Measurements from ENCODE around the gene ENAM.
"Not testable (repeated sequence)": the region's sequence is repeated elsewhere in the genome, so short reads cannot be mapped to it uniquely, and the experiment has no call there.

ENAM gene

GRCh38 chr4:70658418-70658817 lies 29.9 kb downstream of the ENAM start:
- Histone ChIP-seq H3K4me3 (ENCODE audit: low read depth, low read length) (no peak overlapping the region), H3K9me3 (ENCODE audit: control insufficient read depth, insufficient read depth, low read length) (no peaks in the 10 kb centered on the region), H3K36me3 (ENCODE audit: control insufficient read depth, insufficient read depth, low read length) (no peaks in the 10 kb centered on the region), H3K9ac (ENCODE audit: low read depth, low read length) (no peak overlapping the region), H3K27me3 (ENCODE audit: control insufficient read depth, insufficient read depth, low read length) (no peaks in the 10 kb centered on the region), H3K27ac (ENCODE audit: low read depth, low read length) (no peak overlapping the region), H3K4me1 (ENCODE audit: control insufficient read depth, insufficient read depth, low read length) (no peaks in the 10 kb centered on the region)

GRCh38 chr4:70660106-70660505 lies 31.6 kb downstream of the ENAM start:
- Histone ChIP-seq H3K27ac (ENCODE audit: low read depth, low read length) (no peak overlapping the region), H3K9me3 (ENCODE audit: control insufficient read depth, insufficient read depth, low read length) (no peaks in the 10 kb centered on the region), H3K4me1 (ENCODE audit: control insufficient read depth, insufficient read depth, low read length) (no peaks in the 10 kb centered on the region), H3K27me3 (ENCODE audit: control insufficient read depth, insufficient read depth, low read length) (no peaks in the 10 kb centered on the region), H3K4me3 (ENCODE audit: low read depth, low read length) (no peak overlapping the region), H3K36me3 (ENCODE audit: control insufficient read depth, insufficient read depth, low read length) (no peaks in the 10 kb centered on the region), H3K9ac (ENCODE audit: low read depth, low read length) (no peak overlapping the region)

DNA sequence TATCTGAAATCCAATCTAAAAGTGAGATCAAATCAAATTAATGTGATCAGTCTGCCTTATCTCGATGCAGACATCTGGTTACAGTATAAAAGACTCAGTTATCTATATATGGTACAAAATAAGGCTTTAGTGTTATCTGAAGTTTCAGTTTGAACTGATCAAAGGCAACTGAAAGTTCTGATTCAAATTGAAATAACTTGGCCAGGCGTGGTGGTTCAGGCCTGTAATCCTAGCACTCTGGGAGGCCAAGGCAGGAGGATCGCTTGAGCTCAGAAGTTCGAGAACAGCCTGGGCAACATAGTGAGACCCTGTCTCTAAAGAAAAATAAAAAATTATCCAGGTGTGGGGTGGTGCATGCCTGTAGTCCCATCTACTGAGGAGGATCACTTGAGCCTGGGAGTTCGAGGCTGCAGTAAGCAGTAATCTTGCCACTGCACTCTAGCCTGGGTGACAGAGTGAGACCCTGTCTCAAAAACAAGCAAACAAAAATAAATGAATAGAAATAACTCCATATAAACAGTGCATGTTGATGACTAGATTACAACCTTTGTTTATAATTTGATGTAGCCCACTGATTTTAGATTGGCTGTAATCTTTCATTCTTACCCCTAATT lies 32.9 kb downstream of the ENAM start:
- not testable (repeated sequence) for H3K36me3 ChIP-seq (ENCODE audit: control insufficient read depth, insufficient read depth, low read length); H3K27me3 ChIP-seq (ENCODE audit: control insufficient read depth, insufficient read depth, low read length); H3K9me3 ChIP-seq (ENCODE audit: control insufficient read depth, insufficient read depth, low read length); H3K4me1 ChIP-seq (ENCODE audit: control insufficient read depth, insufficient read depth, low read length); H3K4me3 ChIP-seq (ENCODE audit: low read depth, low read length); H3K9ac ChIP-seq (ENCODE audit: low read depth, low read length); H3K27ac ChIP-seq (ENCODE audit: low read depth, low read length)

DNA sequence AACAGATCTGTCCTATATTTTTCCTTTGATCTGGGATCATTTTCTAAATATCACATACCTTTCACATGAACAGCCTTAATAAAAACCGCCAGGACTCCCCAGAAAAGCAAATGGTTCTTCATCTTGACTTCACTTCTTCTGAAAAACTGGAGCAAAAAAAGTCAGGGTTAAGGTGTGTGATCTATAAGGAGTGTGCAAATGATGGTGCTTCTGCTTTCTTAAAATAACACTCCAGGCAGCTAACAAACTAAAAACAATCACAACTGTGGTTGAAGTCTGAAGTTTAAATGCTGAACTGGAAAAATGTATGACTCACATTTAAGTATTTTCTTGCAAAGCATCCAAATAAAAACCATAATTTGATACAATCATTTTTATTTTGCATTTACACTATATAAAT lies 37.8 kb downstream of the ENAM start, which contains the start of gene JCHAIN:
Gene JCHAIN (minus strand): TSS at position 140 of the 400 bp plus-strand sequence. CDS start 18 bp downstream, at position 122.
- Histone ChIP-seq H3K27ac (ENCODE audit: low read depth, low read length) (no peak within 1 kb of the TSS), H3K9me3 (ENCODE audit: control insufficient read depth, insufficient read depth, low read length) (no peaks in the 10 kb centered on the region), H3K27me3 (ENCODE audit: control insufficient read depth, insufficient read depth, low read length) (no peaks in the 10 kb centered on the region), H3K4me3 (ENCODE audit: low read depth, low read length) (no peak within 1 kb of the TSS), H3K36me3 (ENCODE audit: control insufficient read depth, insufficient read depth, low read length) (no peaks in the 10 kb centered on the region), H3K9ac (ENCODE audit: low read depth, low read length) (no peak within 1 kb of the TSS), H3K4me1 (ENCODE audit: control insufficient read depth, insufficient read depth, low read length) (no peaks in the 10 kb centered on the region)

DNA sequence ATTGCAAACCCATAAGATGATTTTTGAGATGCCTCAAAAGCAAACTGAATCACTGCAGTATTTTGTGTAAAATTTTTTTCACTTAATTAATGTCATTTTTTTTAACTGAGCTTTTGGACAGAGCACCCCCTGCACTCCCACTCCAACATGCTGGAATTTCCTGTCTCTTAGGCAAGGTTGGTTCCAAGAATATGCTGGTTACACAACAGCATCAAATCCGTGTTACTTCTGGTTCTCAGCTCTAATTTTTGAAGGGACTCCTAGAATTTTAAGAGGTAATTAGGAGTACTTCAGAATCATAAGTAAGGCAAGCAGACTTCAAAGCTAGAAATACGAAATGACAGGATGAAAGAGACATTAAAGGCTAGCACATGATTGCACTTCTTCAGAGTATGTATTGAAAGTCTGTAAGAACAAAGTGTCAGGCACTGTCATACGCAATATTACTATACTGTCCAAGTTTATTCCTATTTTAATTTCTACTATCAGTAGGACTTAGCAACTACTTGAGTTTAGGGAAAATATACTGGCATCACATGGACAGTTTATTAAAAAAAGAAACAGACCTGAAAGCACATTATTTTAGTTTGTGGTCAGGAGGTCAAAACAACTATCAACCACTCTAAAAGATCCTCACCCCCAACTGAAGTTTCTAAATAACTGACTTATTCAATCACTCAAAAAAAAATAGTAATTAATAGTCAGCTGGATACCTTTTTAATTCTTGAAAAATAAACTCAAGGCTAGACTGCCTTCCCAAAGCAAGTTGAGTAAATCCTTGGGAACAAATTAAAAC lies 39.4 kb downstream of the ENAM start:
- H3K9ac ChIP-seq (ENCODE audit: low read depth, low read length) = no peak overlapping the region
- no peak overlapping the region for H3K27ac ChIP-seq (ENCODE audit: low read depth, low read length)
- no peaks in the 10 kb centered on the region for H3K4me1 ChIP-seq (ENCODE audit: control insufficient read depth, insufficient read depth, low read length)
- H3K27me3 ChIP-seq (ENCODE audit: control insufficient read depth, insufficient read depth, low read length) = no peaks in the 10 kb centered on the region
- H3K4me3 ChIP-seq (ENCODE audit: low read depth, low read length) = no peak overlapping the region
- no peaks in the 10 kb centered on the region for H3K9me3 ChIP-seq (ENCODE audit: control insufficient read depth, insufficient read depth, low read length)
- H3K36me3 ChIP-seq (ENCODE audit: control insufficient read depth, insufficient read depth, low read length) = no peaks in the 10 kb centered on the region

DNA sequence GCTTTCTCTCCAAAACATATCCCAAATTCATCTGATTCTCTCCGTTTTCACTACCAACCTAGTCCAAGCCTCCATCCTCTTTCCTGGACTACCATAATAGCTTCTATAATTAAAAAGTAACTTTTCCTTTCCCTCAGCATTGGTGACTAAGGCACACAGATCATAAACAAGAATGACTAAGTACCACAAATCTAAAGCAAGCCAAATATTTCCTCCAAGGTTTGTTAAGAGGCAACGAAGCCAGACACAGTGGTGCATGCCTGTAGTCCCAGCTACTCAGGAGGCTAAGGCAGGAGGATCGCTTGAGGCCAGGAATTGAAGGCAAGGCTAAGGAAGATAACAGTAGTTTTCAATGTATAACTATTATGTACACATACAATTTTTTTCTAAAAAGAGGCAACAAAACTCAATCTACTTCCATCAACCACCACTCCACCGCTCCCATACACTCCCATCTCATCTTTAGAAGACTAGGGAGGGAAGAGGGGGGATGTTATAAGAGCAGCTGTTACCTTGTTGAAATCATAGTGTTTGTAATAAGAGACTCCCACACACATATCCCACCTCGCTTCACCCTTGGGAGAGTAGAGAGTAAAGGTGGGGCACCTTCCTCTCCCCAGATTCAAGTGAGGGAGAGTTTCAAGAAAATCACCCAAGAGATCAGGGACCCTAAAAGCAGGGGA lies 41.9 kb downstream of the ENAM start:
- no peaks in the 10 kb centered on the region for H3K4me1 ChIP-seq (ENCODE audit: control insufficient read depth, insufficient read depth, low read length)
- H3K9me3 ChIP-seq (ENCODE audit: control insufficient read depth, insufficient read depth, low read length) = no peaks in the 10 kb centered on the region
- H3K27me3 ChIP-seq (ENCODE audit: control insufficient read depth, insufficient read depth, low read length) = no peaks in the 10 kb centered on the region
- no peak overlapping the region for H3K27ac ChIP-seq (ENCODE audit: low read depth, low read length)
- H3K36me3 ChIP-seq (ENCODE audit: control insufficient read depth, insufficient read depth, low read length) = no peaks in the 10 kb centered on the region
- no peak overlapping the region for H3K9ac ChIP-seq (ENCODE audit: low read depth, low read length)
- H3K4me3 ChIP-seq (ENCODE audit: low read depth, low read length) = no peak overlapping the region

DNA sequence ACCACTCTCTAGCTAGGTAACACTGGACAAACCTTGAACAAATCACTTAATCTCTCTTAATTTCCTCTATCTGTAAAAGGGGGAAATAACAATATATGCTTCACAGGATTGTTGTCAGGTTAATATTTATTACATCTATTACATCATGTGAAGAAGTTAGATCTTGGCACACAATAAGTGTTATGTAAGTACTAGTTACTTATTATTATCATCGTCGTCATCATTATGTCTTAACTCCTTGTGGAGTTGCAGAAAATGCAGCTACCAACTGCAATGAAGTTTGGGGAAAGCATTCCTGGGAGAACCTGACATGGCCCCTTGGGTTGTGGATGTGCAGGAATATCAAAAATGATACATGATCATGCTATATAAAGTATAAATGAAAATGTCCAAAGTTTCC lies 42.5 kb downstream of the ENAM start:
- no peak overlapping the region for H3K4me3 ChIP-seq (ENCODE audit: low read depth, low read length)
- no peaks in the 10 kb centered on the region for H3K36me3 ChIP-seq (ENCODE audit: control insufficient read depth, insufficient read depth, low read length)
- no peak overlapping the region for H3K9ac ChIP-seq (ENCODE audit: low read depth, low read length)
- no peaks in the 10 kb centered on the region for H3K9me3 ChIP-seq (ENCODE audit: control insufficient read depth, insufficient read depth, low read length)
- H3K27ac ChIP-seq (ENCODE audit: low read depth, low read length) = no peak overlapping the region
- no peaks in the 10 kb centered on the region for H3K4me1 ChIP-seq (ENCODE audit: control insufficient read depth, insufficient read depth, low read length)
- H3K27me3 ChIP-seq (ENCODE audit: control insufficient read depth, insufficient read depth, low read length) = no peaks in the 10 kb centered on the region

- Histone ChIP-seq H3K27ac (ENCODE audit: low read depth, low read length) (no peak overlapping the region), H3K9ac (ENCODE audit: low read depth, low read length) (no peak overlapping the region), H3K9me3 (ENCODE audit: control insufficient read depth, insufficient read depth, low read length) (no peaks in the 10 kb centered on the region), H3K4me1 (ENCODE audit: control insufficient read depth, insufficient read depth, low read length) (no peaks in the 10 kb centered on the region), H3K36me3 (ENCODE audit: control insufficient read depth, insufficient read depth, low read length) (no peaks in the 10 kb centered on the region), H3K27me3 (ENCODE audit: control insufficient read depth, insufficient read depth, low read length) (no peaks in the 10 kb centered on the region), H3K4me3 (ENCODE audit: low read depth, low read length) (no peak overlapping the region)
These were observed 45.6 kb downstream of the ENAM start for GRCh38 chr4:70674191-70674590.

- H3K9ac ChIP-seq (ENCODE audit: low read depth, low read length) = no peak overlapping the region
- H3K9me3 ChIP-seq (ENCODE audit: control insufficient read depth, insufficient read depth, low read length) = no peaks in the 10 kb centered on the region
- no peak overlapping the region for H3K27ac ChIP-seq (ENCODE audit: low read depth, low read length)
- no peak overlapping the region for H3K4me3 ChIP-seq (ENCODE audit: low read depth, low read length)
- H3K36me3 ChIP-seq (ENCODE audit: control insufficient read depth, insufficient read depth, low read length) = no peaks in the 10 kb centered on the region
- no peaks in the 10 kb centered on the region for H3K4me1 ChIP-seq (ENCODE audit: control insufficient read depth, insufficient read depth, low read length)
- H3K27me3 ChIP-seq (ENCODE audit: control insufficient read depth, insufficient read depth, low read length) = no peaks in the 10 kb centered on the region
These were observed 46.2 kb downstream of the ENAM start for GRCh38 chr4:70674731-70675130.

DNA sequence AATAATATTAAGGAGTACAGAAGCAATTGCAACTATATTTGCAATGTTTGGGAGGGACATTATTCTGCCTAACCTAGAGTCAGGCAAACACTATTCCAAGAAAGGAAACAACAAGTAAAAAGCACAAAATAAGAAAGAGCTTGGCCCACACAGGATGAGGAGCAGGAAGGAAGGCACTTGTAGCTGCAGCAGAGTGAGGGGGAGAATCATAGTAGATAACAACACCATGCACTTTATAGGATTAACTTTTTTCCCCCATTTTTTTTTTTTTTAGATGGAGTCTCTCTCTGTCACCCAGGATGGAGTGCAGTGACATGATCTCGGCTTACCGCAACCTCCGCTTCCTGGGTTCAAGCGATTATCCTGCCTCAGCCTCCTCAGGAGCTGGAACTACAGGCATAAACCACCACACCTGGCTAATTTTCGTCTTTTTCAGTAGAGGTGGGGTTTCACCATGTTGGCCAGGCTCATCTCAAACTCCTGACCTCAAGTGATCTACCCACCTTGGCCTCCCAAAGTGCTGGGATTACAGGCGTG lies 48.1 kb downstream of the ENAM start:
- no peak overlapping the region for H3K27ac ChIP-seq (ENCODE audit: low read depth, low read length)
- no peaks in the 10 kb centered on the region for H3K36me3 ChIP-seq (ENCODE audit: control insufficient read depth, insufficient read depth, low read length)
- H3K4me1 ChIP-seq (ENCODE audit: control insufficient read depth, insufficient read depth, low read length) = no peaks in the 10 kb centered on the region
- H3K27me3 ChIP-seq (ENCODE audit: control insufficient read depth, insufficient read depth, low read length) = no peaks in the 10 kb centered on the region
- no peaks in the 10 kb centered on the region for H3K9me3 ChIP-seq (ENCODE audit: control insufficient read depth, insufficient read depth, low read length)
- H3K4me3 ChIP-seq (ENCODE audit: low read depth, low read length) = no peak overlapping the region
- H3K9ac ChIP-seq (ENCODE audit: low read depth, low read length) = no peak overlapping the region
